Right lobe of liver (tissue), 6 donors: Measurements from ENCODE around the gene CIAO3. TPM values are rescaled to one million over a fixed set of nuclear protein-coding genes. Genes with fewer than 3 reads are reported as not detected.

Experiments
- ATAC-seq, 4 donors: fragments of 200-7000 bp; cut with Tn5 transposase; one replicate each; pipeline ENCODE4 v1.9.1; 2020; ENCODE audit warnings: mild to moderate bottlenecking in 4 of 4, moderate library complexity in 4 of 4
- DNase-seq, 3 donors: peaks; one replicate each; pipeline ENCODE4 v3.0.0-alpha.2; 2020
- H3K27ac ChIP-seq, 3 donors: fragments of 200-600 bp; one replicate each; pipeline ENCODE4 v1.8.0; 2022
- H3K27me3 ChIP-seq, 2 donors: fragments of 200-600 bp; one replicate each; pipeline ENCODE4 v1.8.0; 2022
- H3K36me3 ChIP-seq, 4 donors: fragments of 200-600 bp; sonication (generic) in 1 of 4; one replicate each; pipeline versions ENCODE4 v1.5.1 to v1.8.0; 2017 to 2022; ENCODE audit warnings: control low read depth in 1 of 4
- H3K4me1 ChIP-seq, 4 donors: fragments of 200-600 bp; sonication (generic) in 1 of 4; one replicate each; pipeline versions ENCODE4 v1.5.1 to v1.8.0; 2017 to 2022; ENCODE audit warnings: control low read depth in 1 of 4
- H3K4me3 ChIP-seq, 3 donors: fragments of 200-600 bp; one replicate each; pipeline ENCODE4 v1.8.0; 2022
- H3K9me3 ChIP-seq, 4 donors: fragments of 200-600 bp; sonication (generic) in 1 of 4; one replicate each; pipeline versions ENCODE4 v1.5.1 to v1.8.0; 2017 to 2022; ENCODE audit warnings: control low read depth in 1 of 4
- CTCF ChIP-seq, 4 donors: fragments of 200-600 bp in 3 of 4; fragments of 450-650 bp in 1 of 4; IDR thresholded peaks; one replicate each; pipeline versions ENCODE4 v1.5.1 to v1.8.0; 2016 to 2022; ENCODE audit warnings: antibody characterized with exemption in 4 of 4, mild to moderate bottlenecking in 2 of 4
- POLR2A ChIP-seq: fragments of 450-650 bp; IDR thresholded peaks from one replicate; pipeline ENCODE4 v1.6.1; 2017; ENCODE audit warnings: antibody characterized with exemption, mild to moderate bottlenecking
- WGBS: methylation state at CpG from one replicate; pipeline ENCODE4 v1.1.6; 2018; ENCODE audit warnings: low coverage, low lambda C conversion rate; ENCODE audit not compliant: insufficient coverage; ENCODE audit errors: missing lambda C conversion rate; 5-methylcytosine and 5-hydroxymethylcytosine counted together
- intact Hi-C, 2 donors: fragments of 100-400 bp; cut with DNase I; formaldehyde crosslinking; loops; one replicate each; pipeline versions ENCODE4 v1.11.2 to v1.14.1; 2022
- total RNA-seq, 6 experiments: library from RNA; depleted of rRNA in 2 of 6; stranded (reverse); fragments of >200 nt in 2 of 6; fragmentation: NEBNext Ultra II Directional in 3 of 6; extraction: Animal tissue kit (Norgen Biotek cat#: 25700) in 3 of 6; gene quantifications; one replicate each; pipeline versions ENCODE4 v1.1.0 to v1.2.4, GENCODE V29; 2016 to 2023
- donor health status: DM: no; HTN: yes; CAD: no.
- donor health status: DM: no; HTN: no; CAD: no.
- donor health status: DM: no; HTN: no; CAD: no.
- donor health status: DM: no; HTN: yes; CAD: no.
- donor health status: DM: no; HTN: yes; CAD: no.

The CIAO3 gene
- total RNA-seq, 6 experiments from 2014 or later: 11.9 to 26.1 (median 17.3) TPM

GRCh38 chr16:749010-749409 is 8.2 kb upstream of the CIAO3 start:
- H3K4me3 ChIP-seq: no peak overlapping the region
- H3K9me3 ChIP-seq: no peaks in the 10 kb centered on the region
- intact Hi-C loops: no loop called here
- H3K27me3 ChIP-seq: no peaks in the 10 kb centered on the region
- DNase-seq (no peak), ATAC-seq (no peak)
- TF ChIP-seq POLR2A (no peak), CTCF (IDR thresholded peaks at IDR 0.05) (no peak)
- H3K36me3 ChIP-seq: no peaks in the 10 kb centered on the region
- H3K4me1 ChIP-seq: no peaks in the 10 kb centered on the region
- no peak overlapping the region for H3K27ac ChIP-seq
- 69% methylated on average over 6 of the region's 6 CpGs for WGBS

- H3K27me3 ChIP-seq: no peaks in the 10 kb centered on the region
- 77% methylated on average over 10 of the region's 39 CpGs for WGBS
- H3K9me3 ChIP-seq: no peaks in the 10 kb centered on the region
- DNase-seq: no peak
- H3K4me1 ChIP-seq: no peaks in the 10 kb centered on the region
- intact Hi-C loops: no loop called here
- no peak overlapping the region for H3K4me3 ChIP-seq
- H3K27ac ChIP-seq: no peak overlapping the region
- no peaks in the 10 kb centered on the region for H3K36me3 ChIP-seq
- TF ChIP-seq POLR2A (no peak), CTCF (IDR thresholded peaks at IDR 0.05) (no peak)
- no peak for ATAC-seq
These were observed 7.4 kb upstream of the CIAO3 start for GRCh38 chr16:747978-748746.

DNA sequence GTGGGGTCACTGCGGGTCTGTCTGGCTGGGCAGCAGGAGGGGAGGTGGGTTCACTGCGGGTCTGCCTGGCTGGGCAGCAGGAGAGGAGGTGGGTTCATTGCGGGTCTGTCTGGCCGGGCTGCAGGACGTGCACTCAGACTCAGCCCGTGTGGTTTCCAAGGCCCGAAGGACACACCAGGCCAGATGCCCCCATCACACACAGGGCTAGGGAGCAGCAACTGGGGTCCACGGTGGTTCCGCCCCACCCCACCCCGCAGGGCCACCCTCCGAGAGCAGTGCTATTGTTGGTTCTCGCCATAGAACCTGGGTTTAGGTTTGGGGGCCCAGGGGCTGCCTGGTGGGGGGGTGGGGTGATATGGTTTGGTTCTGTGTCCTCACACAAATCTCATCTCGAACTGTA is 5.8 kb upstream of the CIAO3 start:
- H3K27ac ChIP-seq: no peak overlapping the region
- no peaks in the 10 kb centered on the region for H3K9me3 ChIP-seq
- no peak for DNase-seq
- no peaks in the 10 kb centered on the region for H3K36me3 ChIP-seq
- no peak for ATAC-seq
- no peak overlapping the region for H3K4me3 ChIP-seq
- no peak for TF ChIP-seq CTCF (IDR thresholded peaks at IDR 0.05)
- no peak for TF ChIP-seq POLR2A
- intact Hi-C loops: no loop called here
- no CpG with 5 or more reads among the region's 13 CpGs for WGBS
- no peaks in the 10 kb centered on the region for H3K4me1 ChIP-seq
- no peaks in the 10 kb centered on the region for H3K27me3 ChIP-seq

DNA sequence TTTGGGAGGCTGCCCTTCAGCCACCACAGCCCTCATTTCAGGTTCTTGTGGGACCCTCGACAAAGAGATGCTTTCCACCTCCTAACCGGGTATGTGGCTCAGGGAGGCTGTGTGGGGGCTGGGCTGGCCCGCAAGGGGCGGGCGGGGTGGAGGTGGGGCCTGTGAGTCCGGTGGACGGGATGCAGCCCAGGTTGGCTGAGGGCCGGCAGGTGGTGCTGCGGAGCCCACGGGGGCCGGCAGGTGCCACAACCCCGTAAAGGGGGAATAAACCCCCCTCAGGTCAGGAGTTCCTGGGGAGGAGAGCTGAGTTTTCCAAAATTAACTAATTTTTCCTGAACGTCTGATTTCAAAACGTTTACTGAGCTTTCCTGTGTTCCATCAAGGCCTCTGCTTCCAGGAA is 4.9 kb upstream of the CIAO3 start:
- Histone ChIP-seq H3K9me3 (no peaks in the 10 kb centered on the region), H3K4me3 (no peak overlapping the region), H3K36me3 (no peaks in the 10 kb centered on the region), H3K27me3 (no peaks in the 10 kb centered on the region), H3K4me1 (no peaks in the 10 kb centered on the region), H3K27ac (no peak overlapping the region)
- WGBS: 4% methylated on average over 8 of the region's 14 CpGs
- DNase-seq (no peak), ATAC-seq (peak in 2 of 4 donors; percentile 16 to 32)
- TF ChIP-seq POLR2A (no peak), CTCF (IDR thresholded peaks at IDR 0.05) (peak in 3 of 4 donors; percentile 14 to 24 (median 22))
- intact Hi-C loops: no loop called here
